ENCODE results near the gene ITGA6.
A peak's percentile ranks its signal among the peaks of the same experiment; 100 is the strongest.

Gene ITGA6

DNA sequence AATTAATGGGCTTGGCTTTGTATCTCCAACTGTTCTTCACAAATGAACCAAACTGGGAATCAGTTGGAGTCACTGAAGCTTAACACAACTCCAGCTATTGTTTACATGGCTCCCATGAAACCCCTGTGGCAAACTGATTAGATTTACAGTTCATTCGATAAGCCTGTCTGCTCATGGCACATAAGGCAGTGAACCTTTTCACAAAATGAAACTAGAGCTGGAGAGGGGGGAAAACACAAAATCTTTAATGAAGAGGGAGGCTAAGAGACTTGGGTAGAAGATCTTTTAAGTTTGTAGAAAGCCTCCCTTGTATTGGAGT, 11.6 kb upstream of the ITGA6 start:
- no peak overlapping the region for H3K4me3 ChIP-seq (ENCODE audit: low read depth, low read length)

DNA sequence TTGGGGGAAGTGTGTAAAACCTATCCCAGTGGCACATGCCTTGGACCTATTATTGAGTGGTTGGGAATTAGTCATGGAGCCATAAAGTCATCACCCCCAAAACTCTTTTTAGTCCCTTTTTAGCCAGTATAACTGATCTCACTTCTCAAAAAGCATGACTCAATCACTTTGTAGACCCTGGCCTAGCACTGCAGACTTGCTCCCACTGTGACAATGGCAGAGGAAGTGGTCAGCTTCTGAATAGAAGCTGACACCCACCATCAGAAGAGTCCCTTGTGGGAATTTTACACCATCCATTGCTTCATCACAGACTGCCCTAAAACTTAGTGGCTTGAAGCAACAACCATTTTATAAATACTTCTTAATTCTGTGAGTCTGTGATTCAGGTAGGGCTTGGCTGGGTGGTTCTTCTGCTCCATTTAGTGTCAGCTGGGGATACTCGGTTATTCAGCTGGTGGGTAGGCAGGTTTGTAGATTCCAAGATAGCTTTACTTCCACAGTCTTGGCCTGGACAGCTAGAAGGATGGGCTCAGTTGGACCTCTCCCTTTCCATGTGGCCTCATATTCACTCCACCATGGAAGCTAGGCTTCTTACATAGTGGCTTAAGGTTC, 10.8 kb upstream of the ITGA6 start:
- H3K4me3 ChIP-seq (ENCODE audit: low read depth, low read length) = no peak overlapping the region

GRCh38 chr2:172420216-172420615, 7.2 kb upstream of the ITGA6 start:
- H3K4me3 ChIP-seq (ENCODE audit: low read depth, low read length) = no peak overlapping the region

- H3K4me3 ChIP-seq (ENCODE audit: low read depth, low read length) = no peak overlapping the region
These were observed 4.2 kb upstream of the ITGA6 start for GRCh38 chr2:172423160-172423559.

DNA sequence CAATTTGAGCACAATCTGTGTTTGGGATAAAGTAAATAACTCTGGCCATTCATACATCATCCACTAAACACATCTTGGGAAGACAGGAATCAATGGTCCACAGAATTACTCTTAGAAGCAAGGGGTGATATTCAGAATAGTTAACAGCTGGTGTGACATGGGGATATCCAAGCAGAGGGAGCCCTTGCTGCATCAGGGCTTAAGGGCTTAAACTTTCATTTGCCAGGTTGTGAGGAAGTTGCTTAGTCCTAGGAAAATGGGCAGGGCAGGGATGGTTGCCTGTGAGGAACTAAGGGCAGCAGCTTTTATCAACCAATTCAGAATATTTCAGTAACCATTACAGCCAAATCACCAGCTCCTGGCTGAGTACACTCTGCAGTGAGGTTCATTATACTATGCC, 2.0 kb upstream of the ITGA6 start:
- H3K4me3 ChIP-seq (ENCODE audit: low read depth, low read length) = no peak overlapping the region

DNA sequence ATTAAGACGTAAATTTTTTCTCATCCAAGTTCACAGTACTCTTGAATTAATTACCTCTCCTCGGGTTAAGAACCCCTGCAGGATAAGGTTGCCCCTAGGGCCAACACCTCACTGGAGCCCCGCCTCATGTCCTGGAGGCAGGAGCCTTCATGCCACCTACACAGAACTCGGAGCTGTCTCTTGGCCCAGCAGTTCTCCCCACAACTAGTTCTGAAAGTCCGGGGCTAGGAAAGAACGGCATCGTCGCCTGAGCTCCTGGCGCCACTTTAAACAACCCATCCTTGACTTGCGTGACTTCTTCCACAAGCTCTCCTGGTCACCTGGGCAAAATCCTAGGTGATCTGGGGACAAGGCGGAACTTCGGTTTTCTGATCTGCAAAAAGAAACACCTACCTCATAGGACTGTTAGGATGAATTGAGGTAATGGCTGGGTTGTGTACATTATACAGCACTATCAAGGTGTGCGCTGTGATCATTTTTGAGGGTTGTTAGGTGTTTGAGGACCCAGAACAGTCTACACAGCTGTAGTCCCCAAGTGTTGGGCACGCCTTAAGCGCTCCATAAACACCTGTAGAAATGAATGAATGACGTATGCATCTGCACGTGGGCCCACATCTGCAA, 641 bp upstream of the ITGA6 start:
- H3K4me3 ChIP-seq (ENCODE audit: low read depth, low read length) = peak overlapping the region; percentile 21

GRCh38 chr2:172427990-172428831, 825 bp downstream of the ITGA6 start:
- H3K4me3 ChIP-seq (ENCODE audit: low read depth, low read length) = peak overlapping the region; percentile 78

DNA sequence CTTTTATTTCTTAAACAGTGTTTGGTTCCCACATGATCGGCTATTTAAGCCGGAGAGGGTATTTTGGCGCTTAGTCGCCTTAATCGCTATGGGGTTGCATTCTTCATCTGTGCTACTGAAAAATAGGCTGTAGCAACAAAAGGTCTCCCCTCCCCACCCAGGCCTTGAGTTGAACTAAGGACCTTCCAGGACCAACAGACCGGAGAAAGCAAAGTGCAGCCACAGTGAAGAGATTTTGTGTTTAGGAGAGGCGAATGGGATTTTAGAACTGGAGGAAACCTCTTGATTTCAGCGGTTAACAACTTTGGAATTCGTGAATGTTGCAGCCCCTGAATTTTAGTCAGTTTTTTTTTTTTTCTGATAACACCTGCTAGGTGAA, 1.4 kb downstream of the ITGA6 start:
- H3K4me3 ChIP-seq (ENCODE audit: low read depth, low read length) = peak overlapping the region; percentile 78

DNA sequence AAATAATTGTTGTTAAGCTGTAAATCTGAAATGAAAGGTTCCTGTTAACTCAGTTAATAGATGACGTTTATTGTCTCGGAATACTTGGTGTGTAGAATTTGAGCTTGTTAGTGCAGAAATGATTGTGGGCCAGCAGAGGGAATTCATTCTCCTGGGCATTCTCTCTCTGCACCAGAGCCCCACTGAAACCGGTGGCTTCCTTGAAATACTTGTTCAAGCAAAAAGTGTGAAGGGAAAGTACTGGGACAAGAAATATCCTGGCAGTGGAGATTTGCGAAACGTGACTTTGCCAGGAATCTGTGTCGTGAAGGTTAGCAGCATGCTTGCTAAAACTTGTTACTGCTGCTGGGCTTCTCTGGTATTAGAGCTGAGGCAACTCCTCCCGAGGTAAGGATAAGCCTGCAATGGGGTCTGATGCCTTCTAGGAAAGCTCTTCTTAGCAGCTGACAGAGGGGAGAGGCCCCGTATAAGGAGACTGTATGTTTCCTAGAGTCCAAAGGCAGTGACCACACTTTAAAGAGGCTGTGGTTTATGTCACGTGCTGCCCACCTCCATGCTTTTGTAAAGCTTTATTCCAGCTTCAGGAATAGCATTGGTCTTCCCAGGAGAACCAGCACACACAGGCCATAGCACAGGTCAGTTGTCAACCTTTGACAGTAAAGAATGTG, 2.0 kb downstream of the ITGA6 start:
- H3K4me3 ChIP-seq (ENCODE audit: low read depth, low read length) = peak overlapping the region; percentile 78

DNA sequence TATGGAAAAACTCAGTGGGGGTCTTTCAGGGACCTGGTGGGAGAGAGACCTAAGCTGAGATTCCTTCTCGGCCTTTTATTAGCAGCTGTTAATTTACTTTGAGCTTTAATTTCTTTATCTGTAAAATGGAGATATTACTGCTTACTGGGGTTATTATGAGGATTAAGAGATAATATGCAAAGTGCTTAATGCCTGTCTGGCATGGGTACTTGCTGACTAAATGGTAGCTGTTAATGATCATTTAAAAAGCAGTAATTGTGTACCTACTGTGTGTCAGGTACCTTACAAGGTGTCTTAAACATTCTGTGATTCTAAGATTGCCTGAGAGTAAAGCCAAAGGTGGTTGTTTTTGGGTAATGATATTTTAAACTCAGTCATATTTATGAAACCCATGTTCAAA, 2.6 kb downstream of the ITGA6 start:
- no peak overlapping the region for H3K4me3 ChIP-seq (ENCODE audit: low read depth, low read length)

GRCh38 chr2:172430678-172431077, 3.3 kb downstream of the ITGA6 start:
- H3K4me3 ChIP-seq (ENCODE audit: low read depth, low read length) = no peak overlapping the region

GRCh38 chr2:172431463-172431862, 4.1 kb downstream of the ITGA6 start:
- H3K4me3 ChIP-seq (ENCODE audit: low read depth, low read length) = no peak overlapping the region

GRCh38 chr2:172431993-172432392, 4.6 kb downstream of the ITGA6 start:
- H3K4me3 ChIP-seq (ENCODE audit: low read depth, low read length) = no peak overlapping the region

DNA sequence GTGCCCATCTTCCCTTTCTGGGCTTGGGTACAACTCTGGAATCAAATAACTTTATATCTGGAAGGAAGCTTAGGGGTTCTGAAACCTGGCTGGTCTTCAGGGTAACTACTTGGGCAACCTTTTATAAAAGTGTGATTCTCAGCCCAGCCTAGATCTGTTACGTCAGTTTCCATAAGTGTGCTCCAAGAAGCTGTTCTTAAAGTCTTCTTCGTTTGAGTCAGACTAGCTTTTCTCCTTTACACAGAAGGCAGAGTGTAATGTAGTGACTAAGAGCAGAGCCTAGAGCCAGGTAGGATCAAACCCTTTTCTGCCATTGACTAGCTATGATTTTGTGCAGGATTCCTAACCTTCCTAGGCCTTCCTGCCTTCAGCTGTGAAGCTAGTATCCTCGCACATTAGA, 5.8 kb downstream of the ITGA6 start:
- no peak overlapping the region for H3K4me3 ChIP-seq (ENCODE audit: low read depth, low read length)

DNA sequence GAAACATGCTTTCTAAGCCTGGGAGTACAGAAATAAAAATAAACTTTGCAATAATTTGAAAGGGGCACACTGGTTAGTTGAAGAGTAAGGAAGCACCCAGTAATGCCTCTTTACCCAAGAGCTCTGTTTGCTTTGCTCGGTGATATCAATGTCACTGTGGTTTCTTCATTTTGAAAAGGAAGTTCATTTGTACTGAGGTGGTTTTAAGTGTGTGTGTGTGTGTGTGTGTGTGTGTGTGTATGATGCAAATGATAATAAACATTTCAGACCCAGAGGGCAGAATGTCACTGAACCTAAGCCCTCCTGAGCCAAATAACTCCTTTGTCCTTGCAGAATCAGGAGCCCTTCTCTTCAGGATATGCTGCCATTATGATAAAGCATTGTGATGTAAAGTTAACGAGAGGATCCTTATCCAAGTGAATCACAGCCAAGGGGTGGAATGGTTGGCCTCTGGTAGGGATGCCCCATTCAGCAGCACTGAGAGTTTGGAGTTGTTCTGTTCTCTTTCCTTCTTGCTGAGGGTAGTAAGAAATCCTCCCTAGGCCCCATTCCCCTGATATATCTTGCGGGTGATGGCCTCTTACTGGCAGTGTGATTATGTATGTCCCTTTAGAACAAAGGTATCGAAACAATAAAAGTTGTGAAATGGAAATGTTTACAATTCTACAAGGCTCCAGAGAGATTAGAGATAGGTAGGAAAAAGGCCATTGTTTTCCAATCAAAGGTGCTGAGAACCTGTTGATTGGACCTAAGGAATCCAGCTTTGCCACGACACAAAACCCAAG, 7.6 kb downstream of the ITGA6 start:
- no peak overlapping the region for H3K4me3 ChIP-seq (ENCODE audit: low read depth, low read length)

DNA sequence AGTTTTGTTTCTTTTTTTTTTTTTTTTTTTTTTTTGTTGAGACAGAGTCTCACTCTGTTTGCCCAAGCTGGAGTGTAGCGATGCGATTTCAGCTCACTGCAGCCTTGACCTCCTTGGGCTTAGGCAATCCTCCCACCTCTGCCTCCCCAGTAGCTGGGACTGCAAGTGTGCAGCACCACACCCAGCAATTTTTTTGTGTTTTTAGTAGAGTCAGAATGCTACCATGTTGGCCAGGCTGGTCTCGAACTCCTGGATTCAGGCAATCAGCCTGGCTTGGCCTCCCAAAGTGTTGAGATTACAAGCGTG, 8.2 kb downstream of the ITGA6 start:
- H3K4me3 ChIP-seq (ENCODE audit: low read depth, low read length) = no peak overlapping the region

DNA sequence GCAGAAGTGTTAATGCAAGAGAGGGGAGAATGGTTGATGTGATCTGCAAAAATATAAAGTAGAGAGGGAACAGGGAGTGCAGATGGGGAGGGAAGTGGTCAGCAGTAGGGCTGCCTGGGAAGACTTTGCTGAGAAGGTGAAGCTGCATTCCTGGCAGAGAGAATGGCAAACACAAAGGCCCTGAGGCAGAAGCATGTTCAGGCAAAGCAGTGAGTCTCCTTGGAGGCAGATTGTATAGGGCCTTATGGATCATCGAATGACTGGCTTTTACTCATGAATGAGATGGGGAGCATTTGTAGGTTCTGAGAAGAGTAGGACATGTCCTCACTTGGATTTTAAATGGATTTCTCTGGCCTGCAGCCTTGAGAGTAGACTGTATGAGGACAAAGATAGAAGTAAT, 9.5 kb downstream of the ITGA6 start:
- H3K4me3 ChIP-seq (ENCODE audit: low read depth, low read length) = no peak overlapping the region

DNA sequence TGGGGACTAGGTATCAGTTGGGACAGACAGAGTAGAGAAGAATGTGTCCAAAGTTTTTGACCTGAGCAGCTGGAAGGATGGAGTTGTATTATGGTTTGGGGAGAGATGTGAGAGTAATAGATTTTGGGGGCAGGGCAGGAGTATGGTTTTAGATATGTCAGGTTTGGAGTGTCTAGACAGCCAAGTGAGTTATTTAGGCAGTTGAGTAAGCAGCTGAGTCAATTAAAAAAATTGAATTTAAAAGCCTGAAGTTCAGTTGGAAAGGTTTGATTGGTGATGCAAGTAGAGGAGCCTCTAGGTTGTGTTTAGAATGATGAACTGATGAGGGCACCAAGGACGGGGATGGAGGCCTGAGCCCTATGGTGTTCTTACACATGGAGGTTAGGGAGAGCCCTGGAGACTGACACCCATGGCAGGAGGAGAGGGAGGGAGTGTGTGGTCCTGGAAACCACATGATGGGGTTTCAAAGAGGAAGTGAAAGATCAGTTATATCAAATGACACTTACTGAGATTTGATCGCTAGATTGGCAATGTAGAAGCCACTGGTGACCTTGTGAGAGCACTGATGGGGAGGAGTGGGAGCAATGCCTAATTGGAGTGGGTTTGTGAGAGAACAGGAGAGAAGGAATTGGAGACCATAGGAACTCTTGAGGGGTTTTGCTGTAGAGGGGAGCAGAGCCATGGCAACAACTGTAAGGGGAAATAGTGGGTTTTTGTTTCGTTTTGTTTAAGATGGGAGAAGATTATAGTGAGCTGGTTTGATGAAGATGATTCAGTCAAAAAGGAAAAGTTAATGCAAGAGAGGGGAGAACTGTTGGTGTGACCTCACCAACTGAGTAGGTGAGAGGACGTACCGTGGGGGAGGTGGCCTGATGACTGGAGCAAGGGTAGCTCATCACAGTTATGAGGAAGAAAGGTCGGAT, 10.3 kb downstream of the ITGA6 start:
- H3K4me3 ChIP-seq (ENCODE audit: low read depth, low read length) = no peak overlapping the region

GRCh38 chr2:172438741-172439508, 11.5 kb downstream of the ITGA6 start:
- no peak overlapping the region for H3K4me3 ChIP-seq (ENCODE audit: low read depth, low read length)

DNA sequence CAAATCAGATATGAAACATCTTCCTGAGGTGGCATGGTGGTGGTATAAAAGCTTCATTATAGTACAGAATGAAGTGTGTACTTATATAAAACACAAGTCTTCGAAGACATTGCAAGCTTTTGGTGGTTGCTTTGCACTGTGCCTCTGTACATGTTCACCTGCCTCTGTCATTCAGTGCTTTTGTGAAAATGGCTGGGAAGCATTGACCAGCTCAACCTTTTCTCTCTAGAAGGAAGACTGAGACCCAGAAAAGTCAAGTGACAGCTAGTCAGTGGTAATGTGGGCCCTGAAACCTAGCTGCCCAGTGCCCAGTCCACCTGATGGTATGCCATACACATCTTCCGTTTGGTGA, 12.1 kb downstream of the ITGA6 start:
- H3K4me3 ChIP-seq (ENCODE audit: low read depth, low read length) = no peak overlapping the region
